Muscle of leg (tissue), 11 donors: ENCODE results near the gene ADGRA1. TPM values are rescaled to one million over a fixed set of nuclear protein-coding genes. Genes with fewer than 3 reads are reported as not detected.
"Not testable (repeated sequence)": the region's sequence is repeated elsewhere in the genome, so short reads cannot be mapped to it uniquely, and the experiment has no call there.

Experiments
- DNase-seq: peaks from one replicate; pipeline ENCODE4 v3.0.0; 2013
- H3K27ac ChIP-seq: one replicate; pipeline ENCODE4 v1.5.1; 2013; ENCODE audit warnings: mild to moderate bottlenecking, low read length, control low read depth
- H3K27me3 ChIP-seq: one replicate; pipeline ENCODE4 v1.6.1; 2013; ENCODE audit warnings: low read length; ENCODE audit not compliant: control insufficient read depth, insufficient read depth
- H3K36me3 ChIP-seq: one replicate; pipeline ENCODE4 v1.6.1; 2013; ENCODE audit warnings: low read length; ENCODE audit not compliant: control insufficient read depth, insufficient read depth
- H3K4me1 ChIP-seq: one replicate; pipeline ENCODE4 v1.6.1; 2013; ENCODE audit warnings: low read length; ENCODE audit not compliant: control insufficient read depth, insufficient read depth
- H3K4me3 ChIP-seq: one replicate; pipeline ENCODE4 v1.5.1; 2013; ENCODE audit warnings: low read length, control low read depth
- H3K9me3 ChIP-seq: replicated peaks from 2 replicates; pipeline ENCODE4 v1.6.1; 2013; ENCODE audit warnings: low read depth, low read length; ENCODE audit not compliant: control insufficient read depth
- WGBS: methylation state at CpG from one replicate; pipeline ENCODE4 v1.1.5; 2013; ENCODE audit warnings: missing lambda C conversion rate; ENCODE audit not compliant: insufficient coverage; 5-methylcytosine and 5-hydroxymethylcytosine counted together
- polyA plus RNA-seq, 8 donors: library from polyadenylated mRNA; unstranded; fragments of 120-200 nt; gene quantifications; one replicate each; pipeline versions ENCODE4 v1.2.1 to v1.2.3, GENCODE V29; 2013; ENCODE audit warnings: inconsistent platforms in 1 of 8, low replicate concordance in 1 of 8; ENCODE audit not compliant: insufficient read length in 8 of 8, insufficient read depth in 1 of 8
- total RNA-seq: library from RNA; stranded (reverse); fragments of 120-200 nt; gene quantifications from one replicate; pipeline ENCODE4 v1.2.4, GENCODE V29; 2013

The ADGRA1 gene
- total and polyA plus RNA-seq, 9 donors: 0.80 to 3.5 (median 2.9) TPM

GRCh38 chr10:133110133-133110532, 22.4 kb downstream of the ADGRA1 start:
- H3K9me3 ChIP-seq: peaks cover 23% of the 10 kb centered on the region
- H3K4me1 ChIP-seq: peaks cover 24% of the 10 kb centered on the region
- no peaks in the 10 kb centered on the region for H3K27me3 ChIP-seq
- DNase-seq: peak; percentile 91
- peak overlapping the region; percentile 80 for H3K27ac ChIP-seq
- H3K36me3 ChIP-seq: no peaks in the 10 kb centered on the region
- 57% methylated on average over 13 of the region's 13 CpGs for WGBS
- H3K4me3 ChIP-seq: no peak overlapping the region

GRCh38 chr10:133110609-133111275, 23.0 kb downstream of the ADGRA1 start:
- DNase-seq: no peak

GRCh38 chr10:133111640-133112039, 23.9 kb downstream of the ADGRA1 start:
- WGBS: 16% methylated on average over 4 of the region's 7 CpGs
- H3K27ac ChIP-seq, H3K4me3 ChIP-seq, H3K27me3 ChIP-seq, H3K36me3 ChIP-seq: not testable (repeated sequence)
- peak; percentile 37 for DNase-seq
- H3K4me1 ChIP-seq: peaks cover 21% of the 10 kb centered on the region
- peaks cover 20% of the 10 kb centered on the region for H3K9me3 ChIP-seq

More at GRCh38 chr10:133110609-133111275, 23.0 kb downstream of the ADGRA1 start:
- Histone ChIP-seq H3K9me3 (peaks cover 23% of the 10 kb centered on the region), H3K4me1 (peaks cover 20% of the 10 kb centered on the region), H3K27me3 (no peaks in the 10 kb centered on the region), H3K36me3 (no peaks in the 10 kb centered on the region), H3K27ac (peak overlapping the region; percentile 80), H3K4me3 (no peak overlapping the region)
- WGBS: 57% methylated on average over 3 of the region's 6 CpGs

- H3K9me3 ChIP-seq: peaks cover 5% of the 10 kb centered on the region
- H3K4me3 ChIP-seq: no peak overlapping the region
- H3K4me1 ChIP-seq: peaks cover 36% of the 10 kb centered on the region
- 90% methylated on average over 26 of the region's 31 CpGs for WGBS
- H3K27me3 ChIP-seq: no peaks in the 10 kb centered on the region
- no peaks in the 10 kb centered on the region for H3K36me3 ChIP-seq
- no peak overlapping the region for H3K27ac ChIP-seq
- DNase-seq: no peak
Measured at GRCh38 chr10:133113146-133113830, 25.6 kb downstream of the ADGRA1 start.

GRCh38 chr10:133113847-133114246, 26.1 kb downstream of the ADGRA1 start:
- Histone ChIP-seq H3K4me3 (no peak overlapping the region), H3K27ac (no peak overlapping the region), H3K36me3 (no peaks in the 10 kb centered on the region), H3K9me3 (no peaks in the 10 kb centered on the region), H3K4me1 (peaks cover 36% of the 10 kb centered on the region), H3K27me3 (no peaks in the 10 kb centered on the region)
- WGBS: 87% methylated on average over 11 of the region's 12 CpGs
- DNase-seq: no peak

- DNase-seq: no peak
- WGBS: 84% methylated on average over 18 of the region's 18 CpGs
- no peaks in the 10 kb centered on the region for H3K36me3 ChIP-seq
- peaks cover under 1% of the 10 kb centered on the region for H3K9me3 ChIP-seq
- no peak overlapping the region for H3K27ac ChIP-seq
- H3K27me3 ChIP-seq: no peaks in the 10 kb centered on the region
- H3K4me3 ChIP-seq: no peak overlapping the region
- peaks cover 32% of the 10 kb centered on the region for H3K4me1 ChIP-seq
Measured at GRCh38 chr10:133114251-133114650, 26.5 kb downstream of the ADGRA1 start.

GRCh38 chr10:133114726-133115452, 27.2 kb downstream of the ADGRA1 start:
- H3K27ac ChIP-seq: no peak overlapping the region
- 78% methylated on average over 28 of the region's 33 CpGs for WGBS

GRCh38 chr10:133115453-133115842, 27.7 kb downstream of the ADGRA1 start:
- Histone ChIP-seq H3K36me3 (no peaks in the 10 kb centered on the region), H3K4me3 (no peak overlapping the region), H3K27ac (no peak overlapping the region), H3K27me3 (no peaks in the 10 kb centered on the region), H3K4me1 (peaks cover 20% of the 10 kb centered on the region), H3K9me3 (peaks cover 4% of the 10 kb centered on the region)
- no peak for DNase-seq
- WGBS: 70% methylated on average over 13 of the region's 13 CpGs

More at GRCh38 chr10:133114726-133115452, 27.2 kb downstream of the ADGRA1 start:
- Histone ChIP-seq H3K4me3 (no peak overlapping the region), H3K27me3 (no peaks in the 10 kb centered on the region), H3K9me3 (peaks cover 4% of the 10 kb centered on the region), H3K4me1 (peaks cover 26% of the 10 kb centered on the region), H3K36me3 (no peaks in the 10 kb centered on the region)
- DNase-seq: no peak

GRCh38 chr10:133115976-133116375, 28.3 kb downstream of the ADGRA1 start:
- no peaks in the 10 kb centered on the region for H3K27me3 ChIP-seq
- no peak overlapping the region for H3K27ac ChIP-seq
- no peaks in the 10 kb centered on the region for H3K36me3 ChIP-seq
- 49% methylated on average over 9 of the region's 17 CpGs for WGBS
- no peak for DNase-seq
- peaks cover 4% of the 10 kb centered on the region for H3K9me3 ChIP-seq
- peaks cover 15% of the 10 kb centered on the region for H3K4me1 ChIP-seq
- H3K4me3 ChIP-seq: no peak overlapping the region

GRCh38 chr10:133116455-133116854, 28.7 kb downstream of the ADGRA1 start:
- Histone ChIP-seq H3K9me3 (peaks cover 4% of the 10 kb centered on the region), H3K27ac (no peak overlapping the region), H3K36me3 (no peaks in the 10 kb centered on the region), H3K27me3 (no peaks in the 10 kb centered on the region), H3K4me3 (no peak overlapping the region), H3K4me1 (peaks cover 15% of the 10 kb centered on the region)
- no peak for DNase-seq
- 82% methylated on average over 11 of the region's 14 CpGs for WGBS
